Karpas-422 (cell line): Measurements from ENCODE around the gene SLC39A11. TPM values are rescaled to one million over a fixed set of nuclear protein-coding genes. Genes with fewer than 3 reads are reported as not detected.

Experiments used
- DNase-seq: peaks from one replicate; pipeline ENCODE4 v3.0.0-alpha.2; 2015
- H2AFZ ChIP-seq: fragments of 200-600 bp; sonication (generic); 2 replicates; pipeline ENCODE4 v1.6.1; 2014; ENCODE audit warnings: antibody characterized with exemption, low read length, mixed read lengths
- H3K27ac ChIP-seq: fragments of 200-600 bp; sonication (generic); 2 replicates; pipeline ENCODE4 v1.5.1; 2014; ENCODE audit warnings: mild to moderate bottlenecking, low read length, moderate library complexity
- H3K27me3 ChIP-seq: fragments of 200-600 bp; sonication (generic); 2 replicates; pipeline ENCODE4 v1.6.1; 2014; ENCODE audit warnings: low read length, mixed read lengths
- H3K36me3 ChIP-seq: fragments of 200-600 bp; sonication (generic); 2 replicates; pipeline ENCODE4 v1.6.1; 2014; ENCODE audit warnings: low read length, mixed read lengths; ENCODE audit not compliant: insufficient read depth
- H3K4me1 ChIP-seq: fragments of 200-600 bp; sonication (generic); 2 replicates; pipeline ENCODE4 v1.6.1; 2014; ENCODE audit warnings: mild to moderate bottlenecking, low read length, mixed read lengths
- H3K4me2 ChIP-seq: fragments of 200-600 bp; sonication (generic); 2 replicates; pipeline ENCODE4 v1.6.1; 2014; ENCODE audit warnings: low read length, low read depth, mild to moderate bottlenecking; ENCODE audit not compliant: poor library complexity, severe bottlenecking
- H3K4me3 ChIP-seq: fragments of 200-600 bp; sonication (generic); 2 replicates; pipeline ENCODE4 v1.5.1; 2014; ENCODE audit warnings: mild to moderate bottlenecking, antibody characterized with exemption, low read length, mixed read lengths
- H3K79me2 ChIP-seq: fragments of 200-600 bp; sonication (generic); 2 replicates; pipeline ENCODE4 v1.6.1; 2014; ENCODE audit warnings: mild to moderate bottlenecking, low read length, mixed read lengths
- H3K9ac ChIP-seq: fragments of 200-600 bp; sonication (generic); 2 replicates; pipeline ENCODE4 v1.6.0; 2014; ENCODE audit warnings: low read length
- H3K9me2 ChIP-seq: fragments of 200-600 bp; sonication (generic), shearing (Covaris generic); replicated peaks from 2 replicates; pipeline ENCODE4 v1.6.0; 2014; ENCODE audit warnings: mild to moderate bottlenecking, low read length, moderate library complexity; ENCODE audit not compliant: insufficient read depth
- H3K9me3 ChIP-seq: fragments of 300-700, 200-600 bp; sonication (generic); 2 replicates; pipeline ENCODE4 v1.6.1; 2014; ENCODE audit warnings: low read length, mixed read lengths
- H4K20me1 ChIP-seq: fragments of 200-600 bp; sonication (generic); 2 replicates; pipeline ENCODE4 v1.6.1; 2014; ENCODE audit warnings: mild to moderate bottlenecking, antibody characterized with exemption, low read length, low read depth; ENCODE audit not compliant: insufficient read depth
- total RNA-seq: library from RNA; depleted of rRNA; stranded (reverse); fragments of >200 nt; shearing (Covaris generic); gene quantifications from 2 replicates; pipeline ENCODE4 v1.2.3, GENCODE V29; 2014; ENCODE audit warnings: low replicate concordance

Gene SLC39A11
- total RNA-seq, 1 experiment from 2014 or later: 49.6 TPM

DNA sequence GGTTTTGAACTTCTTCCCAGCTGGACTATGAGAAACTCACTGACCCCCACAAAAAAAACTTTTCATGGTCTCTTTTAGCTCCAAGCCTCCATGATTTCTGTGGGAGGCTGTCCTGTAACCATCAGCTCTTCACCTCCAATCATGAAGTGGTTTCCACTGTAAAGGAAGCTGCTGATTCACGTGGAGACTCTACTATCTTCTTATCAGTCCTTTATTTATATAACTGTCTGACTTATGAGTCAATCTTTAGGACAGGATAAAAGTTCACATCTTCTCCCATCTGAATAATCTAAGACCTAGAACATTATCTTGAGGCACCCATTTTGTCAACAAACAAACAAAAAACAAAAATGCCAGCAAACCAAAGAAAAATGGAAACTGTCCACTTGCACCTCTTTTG, 409.9 kb downstream of the SLC39A11 start:
- Histone ChIP-seq H3K27ac (no peak overlapping the region), H3K4me1 (peaks cover 11% of the 10 kb centered on the region), H3K36me3 (no peaks in the 10 kb centered on the region), H3K4me3 (no peak overlapping the region), H3K9ac (no peak overlapping the region), H3K9me3 (no peaks in the 10 kb centered on the region), H3K27me3 (no peaks in the 10 kb centered on the region), H4K20me1 (no peaks in the 10 kb centered on the region), H3K4me2 (no peak overlapping the region), H3K79me2 (no peaks in the 10 kb centered on the region), H2AFZ (no peak overlapping the region), H3K9me2 (no peaks in the 10 kb centered on the region)
- no peak for DNase-seq

DNA sequence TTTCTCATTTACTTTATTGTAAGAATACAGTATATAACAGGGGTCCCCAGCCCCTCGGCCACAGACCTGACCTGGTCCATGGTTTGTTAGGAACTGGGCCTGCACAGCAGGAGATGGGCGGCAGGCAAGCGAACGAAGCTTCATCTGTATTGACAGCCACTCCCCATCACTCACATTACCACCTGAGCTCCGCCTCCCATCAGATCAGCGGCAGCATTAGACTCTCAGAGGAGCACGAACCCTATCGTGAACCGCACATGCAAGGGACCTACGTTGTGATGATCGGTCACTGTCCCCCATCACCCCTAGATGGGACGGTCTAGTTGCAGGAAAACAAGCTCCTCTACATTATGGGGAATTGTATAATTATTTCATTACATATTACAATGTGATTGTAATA, 410.6 kb downstream of the SLC39A11 start:
- Histone ChIP-seq H3K4me1 (peaks cover 9% of the 10 kb centered on the region; the same call in 1 of the 2 replicates), H4K20me1 (no peaks in the 10 kb centered on the region), H3K27ac (no peak overlapping the region), H3K79me2 (no peaks in the 10 kb centered on the region), H3K4me2 (no peak overlapping the region), H3K4me3 (no peak overlapping the region), H2AFZ (no peak overlapping the region), H3K36me3 (no peaks in the 10 kb centered on the region), H3K9me2 (no peaks in the 10 kb centered on the region), H3K9ac (no peak overlapping the region), H3K27me3 (no peaks in the 10 kb centered on the region), H3K9me3 (no peaks in the 10 kb centered on the region)
- DNase-seq: no peak

DNA sequence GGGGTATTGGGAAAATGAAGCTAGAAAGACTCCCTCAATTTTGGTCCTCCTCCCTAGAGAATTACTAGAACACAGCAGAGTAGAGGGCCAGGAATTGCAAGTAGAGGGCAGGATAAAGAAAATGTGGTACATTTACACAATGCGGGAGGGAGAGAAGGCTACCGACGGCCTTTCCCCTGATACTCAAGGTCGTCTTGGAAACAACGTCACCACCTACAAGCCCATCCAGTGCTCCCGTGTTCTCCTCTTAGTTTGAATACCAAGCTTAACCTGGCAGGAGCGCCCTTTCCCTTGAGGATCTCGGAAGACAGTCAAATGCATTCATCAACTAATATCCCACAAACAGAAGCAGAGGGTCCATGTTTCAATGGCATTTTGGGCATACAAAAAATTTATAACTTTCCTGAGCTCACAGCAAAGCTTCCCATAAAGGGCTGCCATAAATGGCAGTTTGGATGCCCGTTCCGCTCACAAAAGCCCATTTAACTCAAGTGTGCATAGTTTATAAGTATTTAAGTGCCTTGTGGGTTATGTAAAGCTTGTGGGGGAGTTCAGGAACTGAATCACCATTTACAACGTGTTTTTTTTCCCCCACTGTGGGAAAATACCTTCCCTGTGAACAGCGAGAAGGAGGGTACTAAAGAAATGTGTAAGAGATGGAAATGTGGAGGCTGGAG, 414.6 kb downstream of the SLC39A11 start:
- no peaks in the 10 kb centered on the region for H3K4me1 ChIP-seq
- H3K9me3 ChIP-seq: no peaks in the 10 kb centered on the region
- H3K27ac ChIP-seq: no peak overlapping the region
- H3K4me3 ChIP-seq: no peak overlapping the region
- H3K9ac ChIP-seq: no peak overlapping the region
- DNase-seq: no peak
- no peak overlapping the region for H2AFZ ChIP-seq
- H4K20me1 ChIP-seq: no peaks in the 10 kb centered on the region
- H3K36me3 ChIP-seq: no peaks in the 10 kb centered on the region
- no peaks in the 10 kb centered on the region for H3K9me2 ChIP-seq
- H3K27me3 ChIP-seq: no peaks in the 10 kb centered on the region
- no peaks in the 10 kb centered on the region for H3K79me2 ChIP-seq
- no peak overlapping the region for H3K4me2 ChIP-seq

DNA sequence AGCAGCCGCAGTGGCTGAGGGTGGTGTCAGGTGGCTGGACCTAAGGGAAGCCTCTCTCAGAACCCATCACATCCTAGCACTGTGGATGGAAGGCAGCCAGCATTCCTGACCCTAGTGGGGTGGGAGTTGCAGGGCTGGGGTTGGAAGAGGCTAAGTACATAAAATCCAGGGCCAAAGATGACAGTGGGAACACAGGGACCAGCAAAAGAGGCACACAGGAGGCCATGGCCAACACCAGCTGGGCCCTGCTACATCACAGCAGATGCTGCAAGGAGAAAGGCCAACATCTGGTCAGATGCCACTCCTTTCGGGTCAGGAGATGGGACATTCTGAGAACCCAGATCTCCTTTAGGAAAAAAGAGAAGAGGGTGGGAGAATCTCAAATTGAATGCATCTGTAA, 415.4 kb downstream of the SLC39A11 start:
- no peak overlapping the region for H3K4me3 ChIP-seq
- no peak overlapping the region for H3K9ac ChIP-seq
- no peaks in the 10 kb centered on the region for H3K79me2 ChIP-seq
- H3K4me1 ChIP-seq: peaks cover under 1% of the 10 kb centered on the region
- no peak overlapping the region for H3K4me2 ChIP-seq
- H3K27me3 ChIP-seq: no peaks in the 10 kb centered on the region
- H3K9me3 ChIP-seq: no peaks in the 10 kb centered on the region
- no peak overlapping the region for H3K27ac ChIP-seq
- H3K36me3 ChIP-seq: no peaks in the 10 kb centered on the region
- no peaks in the 10 kb centered on the region for H4K20me1 ChIP-seq
- H3K9me2 ChIP-seq: no peaks in the 10 kb centered on the region
- no peak overlapping the region for H2AFZ ChIP-seq
- DNase-seq: no peak

DNA sequence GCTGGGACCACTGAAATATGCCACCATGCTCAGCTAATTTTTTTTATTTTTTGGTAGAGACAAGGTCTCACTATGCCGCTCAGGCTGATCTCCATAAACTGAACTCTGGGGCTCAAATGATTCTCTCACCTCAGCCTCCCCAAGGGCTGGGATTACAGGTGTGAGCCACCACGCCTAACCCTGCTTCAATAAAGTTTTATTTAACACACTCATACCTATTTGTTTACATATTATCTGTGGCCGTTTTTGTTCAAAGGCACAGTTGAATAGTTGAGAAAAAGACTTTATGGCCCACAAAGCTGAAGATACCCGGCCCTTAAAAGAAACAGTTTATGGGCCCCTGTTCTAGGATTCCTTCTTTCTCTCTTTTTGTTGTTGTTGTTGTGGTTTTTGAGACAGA, 419.8 kb downstream of the SLC39A11 start:
- Histone ChIP-seq H4K20me1 (no peaks in the 10 kb centered on the region), H3K4me3 (no peak overlapping the region), H3K9me2 (no peaks in the 10 kb centered on the region), H3K27me3 (no peaks in the 10 kb centered on the region), H3K36me3 (no peaks in the 10 kb centered on the region), H3K4me1 (peaks cover 30% of the 10 kb centered on the region), H3K27ac (0 out of 2 replicates have a peak overlapping the region, but pooled peaks have one; percentile 75), H3K9me3 (no peaks in the 10 kb centered on the region), H3K9ac (no peak overlapping the region), H3K4me2 (no peak overlapping the region), H3K79me2 (no peaks in the 10 kb centered on the region), H2AFZ (no peak overlapping the region)
- no peak for DNase-seq

DNA sequence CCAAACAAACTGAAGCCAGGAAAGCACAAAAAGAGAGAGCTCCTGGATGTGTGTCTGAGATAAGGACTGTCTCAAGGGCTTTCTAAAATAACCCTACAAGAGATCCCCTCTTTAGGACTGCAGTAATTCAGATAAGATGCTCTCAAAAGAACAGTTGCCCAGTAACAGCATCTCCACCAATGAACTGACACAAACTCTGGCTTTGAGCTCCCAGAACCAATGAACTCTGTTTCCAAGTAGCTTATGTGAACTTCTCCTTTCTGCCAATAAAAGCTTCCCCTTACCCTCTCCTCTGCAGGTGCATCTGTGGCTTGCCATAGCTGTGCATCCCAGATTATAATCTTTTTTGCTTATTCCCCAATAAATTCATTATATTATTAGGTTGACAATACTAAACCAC, 421.5 kb downstream of the SLC39A11 start:
- no peaks in the 10 kb centered on the region for H3K9me2 ChIP-seq
- peak overlapping the region; percentile 75 for H3K27ac ChIP-seq
- DNase-seq: peak; percentile 77
- no peak overlapping the region for H2AFZ ChIP-seq
- H3K4me3 ChIP-seq: no peak overlapping the region
- H3K4me2 ChIP-seq: peak overlapping the region; percentile 14
- H4K20me1 ChIP-seq: no peaks in the 10 kb centered on the region
- H3K79me2 ChIP-seq: no peaks in the 10 kb centered on the region
- H3K36me3 ChIP-seq: no peaks in the 10 kb centered on the region
- no peak overlapping the region for H3K9ac ChIP-seq
- no peaks in the 10 kb centered on the region for H3K27me3 ChIP-seq
- H3K4me1 ChIP-seq: peaks cover 47% of the 10 kb centered on the region
- no peaks in the 10 kb centered on the region for H3K9me3 ChIP-seq

DNA sequence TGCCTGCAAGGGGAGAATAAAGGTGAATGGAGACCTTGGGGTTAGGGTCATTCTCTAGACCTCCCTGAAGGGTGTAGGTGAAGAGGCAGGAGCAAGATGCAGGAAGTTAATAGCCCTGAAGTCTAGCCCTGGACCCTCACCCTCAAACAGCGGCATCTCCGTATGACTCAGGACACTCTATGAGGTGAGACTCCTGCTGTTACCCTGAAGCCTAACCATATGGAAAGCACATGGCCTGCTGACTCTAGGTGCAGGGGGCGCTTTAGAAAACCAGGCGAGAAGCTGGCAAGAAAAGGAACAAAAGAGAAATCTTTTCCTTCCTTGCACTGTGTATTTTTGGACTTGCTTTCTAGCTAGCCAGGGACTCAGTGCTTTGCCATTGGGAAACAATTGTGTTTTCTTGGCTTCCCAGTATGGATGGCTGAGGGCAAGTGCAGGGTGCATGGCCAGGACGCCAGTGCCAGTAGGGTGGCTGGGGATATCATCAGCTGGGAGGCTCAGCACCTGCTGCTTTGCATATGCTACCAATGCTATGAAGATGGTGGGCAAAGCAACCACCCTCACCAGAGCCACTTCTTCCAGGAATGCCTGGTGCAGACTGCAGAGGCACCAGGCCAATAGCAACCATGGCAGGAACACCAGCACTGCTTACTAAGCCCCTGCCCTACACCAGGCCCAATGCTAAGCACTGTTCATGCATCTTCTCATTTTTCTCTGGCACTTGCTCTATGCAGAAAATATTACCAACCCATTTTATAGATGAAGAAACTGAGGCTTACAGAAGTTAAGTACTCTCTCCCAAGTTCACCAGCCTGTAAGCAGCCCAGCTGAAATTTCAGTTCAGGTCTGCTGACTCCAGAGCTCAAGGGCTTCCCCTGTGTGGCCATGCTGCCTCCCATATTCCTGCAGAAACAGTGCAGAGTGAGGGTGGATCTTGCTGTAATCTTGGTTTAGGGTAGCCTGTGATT, 425.1 kb downstream of the SLC39A11 start:
- Histone ChIP-seq H3K4me3 (peak overlapping the region; percentile 31; the same call in 1 of the 2 replicates), H3K4me1 (peaks cover 48% of the 10 kb centered on the region), H3K27me3 (no peaks in the 10 kb centered on the region), H3K36me3 (no peaks in the 10 kb centered on the region), H2AFZ (no peak overlapping the region), H3K4me2 (peak overlapping the region; percentile 44), H3K9ac (peak overlapping the region; percentile 37; the same call in 1 of the 2 replicates), H4K20me1 (no peaks in the 10 kb centered on the region), H3K27ac (peak overlapping the region; percentile 81), H3K79me2 (no peaks in the 10 kb centered on the region), H3K9me3 (no peaks in the 10 kb centered on the region), H3K9me2 (no peaks in the 10 kb centered on the region; the same call in 1 of the 2 replicates)
- DNase-seq: peak; percentile 56
